Activated CD4-positive, alpha-beta T cell treated with anti-CD3 and anti-CD28 coated beads, Interleukin-2, amount 50 U/mL, for 48 hours (primary cell): ENCODE data around the gene TTC39A.
"Not testable (repeated sequence)": the region's sequence is repeated elsewhere in the genome, so short reads cannot be mapped to it uniquely, and the experiment has no call there.

Source experiments
- DNase-seq, 2 experiments: peaks; one replicate each; pipeline ENCODE4 v3.0.0-alpha.2; 2020

The TTC39A gene

GRCh38 chr1:51263147-51263877 is 67.0 kb downstream of the TTC39A start:
- DNase-seq: no peak

DNA sequence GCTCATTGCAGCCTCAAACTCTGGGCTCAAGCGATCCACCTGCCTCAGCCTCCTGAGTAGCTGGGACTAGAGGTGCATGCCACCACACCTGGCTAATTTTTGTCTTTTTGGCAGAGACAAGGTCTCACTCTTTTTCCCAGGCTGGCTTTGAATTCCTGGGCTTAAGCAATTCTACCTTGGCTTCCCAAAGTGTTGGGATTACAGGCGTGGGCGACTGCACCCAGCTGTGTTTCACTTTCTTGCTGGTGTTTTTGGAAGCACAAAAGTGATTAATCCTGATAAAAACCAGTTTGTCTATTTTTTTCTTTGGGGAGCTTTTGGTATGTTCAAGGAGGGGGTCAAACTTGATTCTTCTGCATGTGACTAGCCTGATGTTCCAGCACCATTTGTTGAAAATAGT is 75.0 kb downstream of the TTC39A start:
- no peak for DNase-seq

DNA sequence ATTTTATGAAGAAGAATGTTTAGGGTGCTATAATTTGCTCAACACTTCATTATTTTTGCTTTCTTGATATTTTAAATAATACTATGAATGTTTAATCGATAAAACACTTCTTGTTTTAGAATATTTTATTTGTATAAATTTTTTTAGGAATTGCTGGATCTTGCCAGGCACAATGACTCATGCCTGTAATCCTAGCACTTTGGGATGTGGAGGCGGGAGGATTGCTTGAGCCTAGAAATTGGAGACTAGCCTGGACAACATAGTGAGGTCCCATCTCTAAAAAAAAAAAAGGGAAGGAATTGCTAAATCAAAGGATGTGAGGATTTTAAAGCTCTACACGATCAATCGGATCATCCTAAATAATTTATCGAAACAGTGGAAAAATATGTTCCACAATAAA is 76.7 kb downstream of the TTC39A start:
- DNase-seq: no peak

- no peak for DNase-seq
These were observed 78.0 kb downstream of the TTC39A start for GRCh38 chr1:51252366-51252765.

DNA sequence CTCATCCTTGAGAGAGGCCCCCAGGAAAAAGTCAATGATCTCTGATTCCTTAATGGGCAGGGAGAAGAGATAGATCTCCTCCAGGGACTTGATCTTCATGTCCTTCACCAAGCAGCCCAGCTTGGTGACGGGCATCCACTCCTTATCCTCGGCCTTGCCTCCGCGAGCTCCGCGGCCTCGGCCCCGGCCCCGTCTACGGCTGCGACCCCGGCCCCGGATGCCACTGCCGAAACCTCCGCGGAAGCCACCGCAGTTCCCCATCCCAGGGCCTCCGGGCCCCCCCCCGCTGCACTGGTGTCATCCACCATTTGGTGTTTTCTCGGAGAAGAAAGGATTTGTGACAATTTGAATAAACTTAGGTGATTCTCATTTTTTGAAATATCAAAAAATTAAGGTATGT is 79.2 kb downstream of the TTC39A start:
- DNase-seq: not testable (repeated sequence)

DNA sequence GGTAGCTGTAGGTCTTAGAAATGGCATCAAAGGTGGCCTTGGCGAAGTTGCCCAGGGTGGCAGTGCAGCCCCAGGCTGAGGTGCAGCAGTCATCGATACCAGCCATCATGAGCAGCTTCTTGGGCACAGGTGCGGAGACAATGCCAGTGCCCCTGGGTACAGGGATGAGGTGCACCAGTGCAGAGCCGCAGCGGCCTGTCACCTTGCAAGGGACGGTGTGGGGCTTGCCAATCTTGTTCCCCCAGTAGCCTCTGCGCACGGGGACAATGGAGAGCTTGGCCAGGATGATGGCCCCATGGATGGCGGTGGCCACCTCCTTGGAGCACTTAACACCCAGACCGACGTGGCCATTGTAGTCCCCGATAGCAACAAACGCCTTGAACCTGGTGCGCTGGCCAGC is 79.6 kb downstream of the TTC39A start:
- not testable (repeated sequence) for DNase-seq

GRCh38 chr1:51249445-51249844 is 80.9 kb downstream of the TTC39A start:
- no peak for DNase-seq

DNA sequence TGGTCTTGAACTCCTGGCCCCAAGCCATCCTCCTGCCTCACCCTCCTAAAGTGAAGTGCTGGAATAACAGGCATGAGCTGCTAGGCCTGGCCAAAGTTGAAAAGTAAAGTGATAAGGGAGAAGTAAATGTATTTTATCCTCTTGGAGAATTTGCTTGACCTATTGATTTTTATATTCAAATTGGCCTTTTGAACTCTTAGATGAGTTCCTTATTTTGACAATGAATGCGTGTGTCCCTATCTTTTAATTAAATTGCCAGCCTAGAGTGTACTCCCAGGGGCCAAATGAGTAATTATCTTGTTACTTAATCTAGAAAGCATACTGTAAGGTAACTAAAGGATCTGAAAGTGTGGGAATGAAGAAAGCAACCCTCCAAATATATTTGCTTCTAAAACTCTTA is 82.9 kb downstream of the TTC39A start:
- DNase-seq: no peak

DNA sequence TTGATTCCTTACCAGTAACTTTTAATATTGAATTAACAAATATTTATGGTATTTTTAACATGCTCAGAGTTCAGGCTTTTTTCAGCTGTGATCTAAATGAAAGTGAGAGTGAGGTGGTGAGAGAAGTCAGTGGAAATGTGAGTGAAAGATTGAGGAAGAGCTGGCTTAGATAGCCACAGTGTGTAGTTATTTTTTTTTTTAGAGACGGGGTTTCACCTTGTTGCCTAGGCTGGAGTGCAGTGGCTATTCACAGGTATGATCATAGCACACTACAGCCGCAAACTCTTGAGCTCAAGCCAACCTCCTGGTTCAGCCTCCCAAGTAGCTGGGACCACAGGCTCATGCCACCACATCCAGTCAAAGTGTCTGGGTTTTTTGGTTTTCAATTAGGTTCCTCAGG is 83.3 kb downstream of the TTC39A start:
- DNase-seq: no peak

- no peak for DNase-seq
These were observed 87.8 kb downstream of the TTC39A start for GRCh38 chr1:51242546-51242945.

DNA sequence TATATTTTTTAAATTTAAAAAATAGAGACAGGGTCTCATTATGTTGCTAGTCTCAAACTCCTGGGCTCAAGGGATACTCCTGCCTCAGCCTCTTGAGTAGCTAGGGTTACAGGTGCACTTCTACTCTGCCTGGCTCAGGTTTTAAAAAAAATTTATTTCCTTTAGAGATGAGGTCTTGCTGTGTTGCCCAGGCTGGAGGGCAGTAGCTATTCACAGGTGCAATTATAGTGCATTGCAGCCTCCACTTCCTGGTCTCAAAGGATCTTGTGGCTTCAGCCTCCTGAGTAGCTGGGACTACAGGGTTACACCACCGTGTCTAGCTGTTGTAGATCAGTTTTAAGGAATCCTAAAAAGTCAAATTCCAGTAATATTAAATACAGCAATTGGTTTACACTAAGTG is 89.2 kb downstream of the TTC39A start:
- no peak for DNase-seq

DNA sequence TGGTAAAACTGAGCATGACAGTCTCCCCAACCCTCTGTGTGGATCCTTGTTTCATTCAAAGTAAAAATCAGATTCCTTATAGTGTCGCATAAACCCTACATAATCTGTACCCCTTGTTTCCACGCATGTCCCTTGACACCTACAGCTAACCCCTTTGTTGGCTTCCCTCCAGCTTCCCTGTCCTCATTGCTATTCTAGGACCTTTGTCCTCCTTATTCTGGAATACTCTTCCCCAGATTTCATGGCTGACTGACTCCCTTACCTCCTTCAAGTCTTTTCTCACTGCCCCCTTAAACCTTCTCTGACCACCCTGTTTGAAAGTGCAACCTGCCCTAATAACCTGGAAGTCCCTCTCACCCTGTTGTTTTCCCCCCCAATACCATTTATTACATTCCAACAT is 90.3 kb downstream of the TTC39A start:
- DNase-seq: no peak

- no peak for DNase-seq
These were observed 92.3 kb downstream of the TTC39A start for GRCh38 chr1:51238034-51238403.

DNA sequence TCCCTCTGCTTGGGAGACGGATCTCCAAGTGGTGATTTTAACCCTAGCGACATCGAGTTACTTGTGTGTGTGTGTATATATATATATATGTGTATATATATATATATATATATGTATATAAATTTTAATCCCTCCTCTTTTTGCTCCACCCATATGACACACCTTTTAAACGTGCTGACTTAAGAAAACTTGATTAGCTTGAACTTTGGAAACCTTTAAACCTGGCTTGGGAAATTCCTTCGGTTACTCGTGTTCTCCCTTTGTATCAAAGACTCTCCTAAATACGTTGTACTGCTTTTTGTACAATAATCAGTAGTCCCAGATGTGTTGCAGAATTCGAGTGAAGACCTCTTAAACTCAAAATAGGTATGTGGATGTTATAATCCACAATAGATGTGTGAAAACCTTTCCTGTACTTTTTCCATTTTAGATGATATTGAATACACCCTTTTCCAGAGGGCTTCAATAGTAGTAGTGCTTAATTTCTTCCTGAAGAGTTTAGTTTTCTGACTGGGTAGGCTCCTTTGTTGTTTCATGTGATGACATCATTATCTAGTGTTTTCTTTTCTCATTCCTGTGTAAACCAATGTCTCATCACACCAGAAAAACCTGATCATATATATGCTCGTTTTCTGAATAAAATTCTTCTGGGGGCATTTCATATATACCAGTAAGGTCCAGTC is 92.9 kb downstream of the TTC39A start:
- DNase-seq: no peak
